ACC112 (cell line): ENCODE data around the gene FTCDNL1.

Experiments
- H2AFZ ChIP-seq: fragments of 200-600 bp; sonication (generic); one replicate; pipeline ENCODE4 v1.6.0; 2017; ENCODE audit warnings: antibody characterized with exemption, low read length; ENCODE audit not compliant: unreplicated experiment
- H3K27ac ChIP-seq: fragments of 200-600 bp; sonication (generic); 2 replicates; pipeline ENCODE4 v1.5.1; 2014; ENCODE audit warnings: low read depth, mild to moderate bottlenecking, antibody characterized with exemption, low read length, moderate library complexity
- H3K27me3 ChIP-seq: fragments of 200-600 bp; sonication (generic); 2 replicates; pipeline ENCODE4 v1.6.1; 2014; ENCODE audit warnings: mild to moderate bottlenecking, antibody characterized with exemption, low read length, moderate library complexity, mixed read lengths; ENCODE audit not compliant: insufficient read depth
- H3K36me3 ChIP-seq: fragments of 200-600 bp; sonication (generic); 2 replicates; pipeline ENCODE4 v1.6.1; 2016; ENCODE audit warnings: mild to moderate bottlenecking, antibody characterized with exemption, low read length, moderate library complexity, mixed read lengths; ENCODE audit not compliant: insufficient read depth
- H3K4me1 ChIP-seq: fragments of 200-600 bp; sonication (generic); one replicate; pipeline ENCODE4 v1.6.1; 2016; ENCODE audit warnings: low read length, mixed read lengths; ENCODE audit not compliant: insufficient read depth, unreplicated experiment, control insufficient read depth
- H3K4me3 ChIP-seq: fragments of 200-600 bp; sonication (generic); 2 replicates; pipeline ENCODE4 v1.5.1; 2014; ENCODE audit warnings: mild to moderate bottlenecking, low read depth, low read length
- H3K79me2 ChIP-seq: fragments of 200-600 bp; sonication (generic); one replicate; pipeline ENCODE4 v1.6.0; 2016; ENCODE audit warnings: low read length; ENCODE audit not compliant: control insufficient read depth, unreplicated experiment, insufficient read depth

Gene FTCDNL1

DNA sequence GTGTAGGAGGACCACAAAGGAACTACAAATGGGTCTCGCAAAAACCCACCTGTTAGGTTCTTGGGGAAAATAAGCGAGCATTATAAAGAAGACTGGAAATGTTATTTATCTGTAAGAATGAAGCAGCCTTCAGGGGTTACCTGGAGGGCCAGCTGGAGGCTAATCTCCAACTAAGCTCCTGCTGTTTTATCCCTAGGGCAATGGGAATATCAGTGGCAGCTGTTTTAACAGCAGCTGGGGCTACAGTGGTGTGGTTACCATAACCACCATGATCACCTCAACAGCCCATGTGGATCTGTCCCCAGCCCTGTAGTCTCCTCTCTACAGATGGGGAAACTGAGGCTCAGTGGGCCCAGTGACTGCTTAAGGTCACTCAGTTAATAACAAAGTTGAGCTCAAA is 108.1 kb downstream of the FTCDNL1 start:
- H2AFZ ChIP-seq = no peak overlapping the region
- H3K36me3 ChIP-seq = no peaks in the 10 kb centered on the region
- H3K27me3 ChIP-seq = no peaks in the 10 kb centered on the region; the same call in 1 of the 2 replicates
- no peak overlapping the region for H3K4me3 ChIP-seq
- H3K27ac ChIP-seq = no peak overlapping the region
- H3K4me1 ChIP-seq = peaks cover 15% of the 10 kb centered on the region
- no peaks in the 10 kb centered on the region for H3K79me2 ChIP-seq

- Histone ChIP-seq H3K79me2 (no peaks in the 10 kb centered on the region), H3K4me3 (0 out of 2 replicates have a peak overlapping the region, but pooled peaks have one; percentile 40), H2AFZ (no peak overlapping the region), H3K4me1 (peaks cover 15% of the 10 kb centered on the region), H3K27me3 (peaks cover 15% of the 10 kb centered on the region), H3K36me3 (no peaks in the 10 kb centered on the region), H3K27ac (no peak overlapping the region)
Observed at GRCh38 chr2:199740111-199740428, 110.9 kb downstream of the FTCDNL1 start.

GRCh38 chr2:199739413-199740110 is 111.4 kb downstream of the FTCDNL1 start:
- Histone ChIP-seq H2AFZ (no peak overlapping the region), H3K4me1 (peaks cover 15% of the 10 kb centered on the region), H3K27me3 (peaks cover 18% of the 10 kb centered on the region), H3K27ac (no peak overlapping the region), H3K79me2 (no peaks in the 10 kb centered on the region), H3K4me3 (0 out of 2 replicates have a peak overlapping the region, but pooled peaks have one; percentile 40), H3K36me3 (no peaks in the 10 kb centered on the region)

DNA sequence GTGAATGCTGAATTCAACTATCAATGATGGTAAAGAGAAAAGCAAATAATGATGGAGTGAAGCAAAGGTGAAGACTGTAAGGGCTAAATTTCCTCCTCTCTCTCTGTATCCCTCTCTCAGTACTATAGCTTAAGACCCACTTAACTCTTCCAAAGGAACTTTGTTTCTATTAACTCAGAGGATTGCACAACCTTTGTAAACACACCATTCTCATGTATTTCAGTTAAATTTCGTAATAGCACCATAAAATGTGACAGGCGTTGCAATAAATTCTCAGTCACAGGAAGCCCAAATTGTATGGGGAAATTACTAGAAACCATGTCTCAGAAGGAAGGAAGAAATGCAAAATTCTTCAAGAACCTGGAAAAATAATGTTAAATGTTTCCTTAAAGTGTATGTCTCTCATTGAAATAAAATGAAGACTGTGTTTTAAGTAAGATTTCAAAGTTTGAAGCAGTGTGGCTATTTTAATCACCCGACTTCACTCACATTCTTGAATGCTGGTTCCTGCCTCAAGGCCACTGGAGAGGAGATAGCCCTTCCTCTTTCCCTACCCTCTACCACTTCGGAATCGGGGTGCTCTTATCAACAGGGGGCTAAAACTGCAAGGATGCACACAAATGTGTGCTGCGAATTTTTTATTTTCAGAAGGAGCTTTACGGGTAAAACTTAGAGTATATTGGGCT is 112.1 kb downstream of the FTCDNL1 start:
- H3K4me1 ChIP-seq = peaks cover 15% of the 10 kb centered on the region
- H2AFZ ChIP-seq = no peak overlapping the region
- peaks cover 24% of the 10 kb centered on the region for H3K27me3 ChIP-seq
- no peaks in the 10 kb centered on the region for H3K79me2 ChIP-seq
- no peak overlapping the region for H3K27ac ChIP-seq
- no peak overlapping the region for H3K4me3 ChIP-seq
- H3K36me3 ChIP-seq = no peaks in the 10 kb centered on the region

DNA sequence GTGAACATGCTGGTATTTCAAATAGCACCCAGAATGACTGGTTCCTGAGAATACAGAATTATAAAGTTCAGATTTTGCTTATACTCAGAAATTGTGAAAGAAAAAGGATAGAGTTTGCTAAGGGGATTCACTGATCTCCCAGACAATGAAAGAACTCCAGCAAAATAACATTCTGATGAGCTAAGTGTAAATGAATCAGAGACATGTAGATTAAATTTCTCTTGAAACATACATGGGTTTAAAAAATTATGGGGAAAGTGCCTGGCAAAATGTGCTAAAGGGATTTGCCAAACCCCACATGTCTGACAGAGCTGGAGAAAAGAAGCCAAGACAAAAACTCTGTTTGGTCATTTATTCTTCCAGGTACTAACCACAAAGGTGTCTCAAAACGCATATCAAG is 116.3 kb downstream of the FTCDNL1 start:
- Histone ChIP-seq H2AFZ (no peak overlapping the region), H3K27me3 (peaks cover 38% of the 10 kb centered on the region), H3K79me2 (no peaks in the 10 kb centered on the region), H3K4me3 (no peak overlapping the region), H3K36me3 (no peaks in the 10 kb centered on the region), H3K4me1 (peaks cover 14% of the 10 kb centered on the region), H3K27ac (no peak overlapping the region)

DNA sequence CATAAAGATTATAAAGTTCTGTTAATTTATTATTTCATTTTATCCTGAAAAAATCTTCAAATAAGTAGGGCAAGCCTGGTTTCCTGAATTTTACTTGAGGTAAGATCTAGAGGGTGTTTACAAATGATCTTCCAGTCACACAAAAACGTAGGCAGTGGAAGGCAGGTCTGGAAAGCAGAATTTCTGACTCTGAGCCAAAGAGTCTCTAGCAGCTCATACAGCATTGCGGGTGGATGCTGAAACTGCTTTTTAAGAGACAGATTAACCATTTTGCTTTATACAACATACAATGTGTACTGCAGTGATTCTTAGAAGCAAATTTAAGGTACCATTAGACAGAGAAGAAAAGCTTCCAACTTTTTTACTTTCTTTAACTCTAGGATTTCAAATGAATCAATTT is 117.0 kb downstream of the FTCDNL1 start:
- peaks cover 40% of the 10 kb centered on the region for H3K27me3 ChIP-seq
- H3K4me1 ChIP-seq = peaks cover 8% of the 10 kb centered on the region
- no peaks in the 10 kb centered on the region for H3K79me2 ChIP-seq
- no peaks in the 10 kb centered on the region for H3K36me3 ChIP-seq
- no peak overlapping the region for H2AFZ ChIP-seq
- no peak overlapping the region for H3K27ac ChIP-seq
- no peak overlapping the region for H3K4me3 ChIP-seq

GRCh38 chr2:199727801-199728200 is 123.2 kb downstream of the FTCDNL1 start:
- Histone ChIP-seq H3K27me3 (peaks cover 55% of the 10 kb centered on the region), H3K4me3 (no peak overlapping the region), H3K36me3 (no peaks in the 10 kb centered on the region), H3K4me1 (no peaks in the 10 kb centered on the region), H3K27ac (no peak overlapping the region), H2AFZ (no peak overlapping the region), H3K79me2 (no peaks in the 10 kb centered on the region)

- Histone ChIP-seq H3K27me3 (peaks cover 50% of the 10 kb centered on the region), H3K4me3 (no peak overlapping the region), H3K79me2 (no peaks in the 10 kb centered on the region), H2AFZ (no peak overlapping the region), H3K36me3 (no peaks in the 10 kb centered on the region), H3K4me1 (no peaks in the 10 kb centered on the region), H3K27ac (no peak overlapping the region)
Observed at GRCh38 chr2:199727306-199727705, 123.7 kb downstream of the FTCDNL1 start.

DNA sequence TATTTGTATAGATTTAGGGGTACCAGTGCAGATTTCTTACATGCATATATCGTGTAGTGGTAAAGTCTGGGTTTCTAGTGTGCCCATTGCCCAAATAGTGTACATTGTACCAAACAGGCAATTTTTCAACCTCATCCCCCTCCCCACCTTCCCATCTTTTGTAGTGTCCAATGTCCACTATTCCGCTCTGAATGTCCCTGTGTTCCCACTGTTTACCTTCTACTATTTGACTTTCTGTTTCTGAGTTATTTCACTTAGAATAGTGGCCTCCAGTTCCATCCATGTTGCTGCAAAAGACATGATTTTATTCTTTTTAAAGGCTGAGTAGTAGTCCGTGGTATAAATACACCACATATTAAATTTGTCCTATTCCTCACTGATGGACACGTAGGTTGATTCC is 132.9 kb downstream of the FTCDNL1 start:
- Histone ChIP-seq H3K79me2 (no peaks in the 10 kb centered on the region), H3K4me3 (no peak overlapping the region), H3K27me3 (peaks cover 17% of the 10 kb centered on the region), H3K4me1 (no peaks in the 10 kb centered on the region), H3K27ac (no peak overlapping the region), H3K36me3 (no peaks in the 10 kb centered on the region), H2AFZ (no peak overlapping the region)

- no peaks in the 10 kb centered on the region for H3K4me1 ChIP-seq
- H3K27ac ChIP-seq = no peak overlapping the region
- H3K27me3 ChIP-seq = peaks cover 20% of the 10 kb centered on the region
- H3K36me3 ChIP-seq = no peaks in the 10 kb centered on the region
- no peak overlapping the region for H2AFZ ChIP-seq
- no peaks in the 10 kb centered on the region for H3K79me2 ChIP-seq
- no peak overlapping the region for H3K4me3 ChIP-seq
Observed at GRCh38 chr2:199717587-199717907, 133.4 kb downstream of the FTCDNL1 start.
